H1 (cell line): Measurements from ENCODE around the gene RPL26. TPM values are rescaled to one million over a fixed set of nuclear protein-coding genes. Genes with fewer than 3 reads are reported as not detected.

ENCODE experiments used
- CREB1 ChIP-seq: IDR thresholded peaks from 2 replicates; pipeline ENCODE4 v1.6.1; 2012; ENCODE audit warnings: inconsistent platforms
- polyA plus RNA-seq, 7 experiments: library from polyadenylated mRNA; depleted of rRNA in 3 of 7; stranded (reverse) in 5 of 7; unstranded in 2 of 7; fragments of >200 nt in 5 of 7; fragments of 200-250 nt in 2 of 7; gene quantifications; 1 replicate in 5 of 7; 2 replicates in 1 of 7; 4 replicates in 1 of 7; pipeline versions ENCODE4 v1.2.1 to v1.2.3, GENCODE V29; 2011 to 2013; ENCODE audit warnings: missing spikeins in 2 of 7, mixed read lengths in 2 of 7
- total RNA-seq: library from RNA; stranded (reverse); fragmentation: NEBNext Ultra II Directional; extraction: Animal tissue kit (Norgen Biotek cat#: 25700); gene quantifications from 2 replicates; pipeline ENCODE4 v1.2.1, GENCODE V29; 2021
- TF ChIP-seq, protein P1 (sequence below): IDR thresholded peaks from 2 replicates; pipeline ENCODE4 v1.6.1; 2012; ENCODE audit warnings: low read length, inconsistent platforms

RPL26 gene
- total and polyA plus RNA-seq, 2 of the 8 experiments (the other 6 are each of a cell fraction or from before 2014, with no cell fraction given): 1,963 to 2,554 TPM

DNA sequence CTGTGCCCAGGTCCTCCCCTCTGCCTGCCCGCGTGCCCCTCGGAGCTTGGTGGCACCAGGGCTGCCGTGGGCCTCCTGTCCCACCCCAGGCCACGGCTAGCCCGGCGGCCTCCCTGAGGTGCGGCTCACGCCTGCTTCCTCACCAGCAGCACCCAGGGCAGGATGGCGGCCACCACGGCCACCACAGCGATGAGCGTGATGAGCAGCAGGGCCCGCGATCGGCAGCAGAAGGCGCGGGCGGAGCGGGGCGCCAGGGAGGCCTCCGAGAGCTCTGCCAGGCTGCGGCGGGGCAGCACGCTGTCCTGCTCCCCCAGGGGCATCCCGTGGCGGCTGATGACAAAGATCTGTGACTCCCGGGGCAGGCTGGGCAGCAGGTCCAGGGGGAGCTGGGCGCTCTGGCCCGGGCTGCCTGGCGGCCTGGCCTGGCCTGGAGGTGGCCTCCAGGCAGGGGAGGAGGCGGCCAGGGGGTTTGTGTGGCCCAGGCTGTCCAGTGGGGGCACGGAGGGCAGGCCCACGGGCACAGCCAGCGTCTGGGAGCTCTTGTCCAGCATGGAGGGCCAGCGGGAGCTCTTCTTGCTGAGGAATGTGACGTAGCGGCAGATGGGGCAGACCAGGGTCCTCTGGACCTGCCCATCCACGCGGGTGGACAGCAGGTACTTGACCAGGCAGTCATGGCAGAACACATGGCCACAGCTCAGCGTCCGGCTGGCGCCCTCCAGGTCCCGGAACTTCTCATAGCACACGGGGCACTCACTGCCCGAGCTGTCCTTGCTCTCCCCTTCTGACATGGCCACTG, 9.9 kb upstream of the RPL26 start (continued):
- TF ChIP-seq, protein P1, sequence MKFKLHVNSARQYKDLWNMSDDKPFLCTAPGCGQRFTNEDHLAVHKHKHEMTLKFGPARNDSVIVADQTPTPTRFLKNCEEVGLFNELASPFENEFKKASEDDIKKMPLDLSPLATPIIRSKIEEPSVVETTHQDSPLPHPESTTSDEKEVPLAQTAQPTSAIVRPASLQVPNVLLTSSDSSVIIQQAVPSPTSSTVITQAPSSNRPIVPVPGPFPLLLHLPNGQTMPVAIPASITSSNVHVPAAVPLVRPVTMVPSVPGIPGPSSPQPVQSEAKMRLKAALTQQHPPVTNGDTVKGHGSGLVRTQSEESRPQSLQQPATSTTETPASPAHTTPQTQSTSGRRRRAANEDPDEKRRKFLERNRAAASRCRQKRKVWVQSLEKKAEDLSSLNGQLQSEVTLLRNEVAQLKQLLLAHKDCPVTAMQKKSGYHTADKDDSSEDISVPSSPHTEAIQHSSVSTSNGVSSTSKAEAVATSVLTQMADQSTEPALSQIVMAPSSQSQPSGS: no peak
- TF ChIP-seq CREB1: no peak
